Mucosa of stomach (tissue), 1 donor: ENCODE results near the gene MYO1B.

ENCODE experiments used
- H3K27me3 ChIP-seq: one replicate; pipeline ENCODE4 v1.7.0; 2013; ENCODE audit warnings: mild to moderate bottlenecking, low read length; ENCODE audit not compliant: control insufficient read depth, insufficient read depth
- H3K36me3 ChIP-seq: one replicate; pipeline ENCODE4 v1.7.0; 2013; ENCODE audit warnings: low read length; ENCODE audit not compliant: control insufficient read depth, insufficient read depth
- H3K4me1 ChIP-seq: one replicate; pipeline ENCODE4 v1.7.0; 2013; ENCODE audit warnings: mild to moderate bottlenecking, low read length; ENCODE audit not compliant: control insufficient read depth, insufficient read depth
- H3K4me3 ChIP-seq: one replicate; pipeline ENCODE4 v1.7.0; 2013; ENCODE audit warnings: low read length
- H3K9ac ChIP-seq: one replicate; pipeline ENCODE4 v1.7.0; 2013; ENCODE audit warnings: mild to moderate bottlenecking, low read length, moderate library complexity
- H3K9me3 ChIP-seq: one replicate; pipeline ENCODE4 v1.7.0; 2013; ENCODE audit warnings: mild to moderate bottlenecking, low read length, moderate library complexity; ENCODE audit not compliant: control insufficient read depth
- donor health status: Pancreatic carcinoma.

MYO1B gene

DNA sequence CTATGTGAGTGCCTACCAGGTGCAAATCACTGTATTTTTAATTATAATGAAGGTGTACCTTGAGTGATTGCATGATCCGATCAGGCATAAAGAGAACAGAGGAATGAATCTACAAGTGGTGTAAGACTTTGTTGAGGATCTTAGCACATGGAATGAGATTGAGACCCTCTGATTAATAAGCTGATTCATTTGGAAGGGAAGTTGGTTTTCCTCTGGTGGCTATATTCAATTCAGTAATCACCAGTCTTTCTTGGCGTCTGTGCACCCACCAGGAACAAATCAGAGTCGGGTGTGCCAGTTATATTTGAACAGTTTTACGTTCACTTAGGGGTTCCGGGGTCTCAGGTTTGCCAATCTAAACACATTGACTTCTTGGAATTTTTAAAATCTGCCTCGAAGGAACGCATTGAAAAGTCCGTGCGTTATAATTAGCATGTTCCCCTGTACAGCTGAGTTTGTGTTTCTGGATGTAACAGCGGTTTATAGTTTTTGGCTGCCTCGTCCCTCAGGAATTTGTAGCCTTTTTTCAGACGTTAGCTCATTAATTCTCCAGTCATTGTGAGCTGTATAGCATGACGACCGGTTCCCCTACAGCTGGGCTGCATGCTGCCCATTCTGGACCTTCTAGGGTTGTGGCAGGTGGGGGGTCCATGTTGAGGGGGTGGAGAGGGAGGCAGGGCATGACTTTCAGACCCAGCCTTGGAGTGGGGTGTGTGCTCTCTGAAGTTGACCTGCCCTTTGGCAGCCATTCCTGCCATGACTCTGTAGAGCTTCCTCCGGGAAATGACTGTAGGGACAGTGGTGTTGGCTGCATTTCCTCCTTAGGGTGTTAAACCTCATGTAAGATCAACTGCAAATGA lies 20.3 kb downstream of the MYO1B start:
- no peaks in the 10 kb centered on the region for H3K36me3 ChIP-seq
- H3K9me3 ChIP-seq: no peaks in the 10 kb centered on the region
- H3K4me3 ChIP-seq: no peak overlapping the region
- peaks cover 6% of the 10 kb centered on the region for H3K4me1 ChIP-seq
- H3K27me3 ChIP-seq: no peaks in the 10 kb centered on the region
- H3K9ac ChIP-seq: no peak overlapping the region

DNA sequence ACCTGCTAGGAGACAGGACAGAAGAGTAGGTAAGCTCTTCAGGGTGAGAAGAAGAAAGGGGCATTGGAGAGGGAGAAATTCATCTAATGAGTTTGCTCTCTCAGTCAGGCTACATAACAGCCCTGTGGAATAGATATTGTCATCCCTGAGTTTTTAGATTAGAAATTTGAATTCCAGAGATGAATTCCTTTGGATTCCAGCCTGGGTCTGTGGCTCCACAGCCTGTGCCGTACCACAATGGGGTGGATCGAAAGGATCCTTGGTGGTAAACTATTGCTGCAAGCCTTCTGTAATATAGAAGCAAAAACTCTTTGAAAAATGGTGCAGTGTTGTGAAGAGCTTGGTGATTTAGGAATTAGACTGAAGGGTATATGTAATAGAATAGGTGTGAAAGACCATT lies 21.0 kb downstream of the MYO1B start:
- no peaks in the 10 kb centered on the region for H3K27me3 ChIP-seq
- no peak overlapping the region for H3K4me3 ChIP-seq
- no peaks in the 10 kb centered on the region for H3K9me3 ChIP-seq
- H3K4me1 ChIP-seq: peaks cover 6% of the 10 kb centered on the region
- H3K36me3 ChIP-seq: no peaks in the 10 kb centered on the region
- H3K9ac ChIP-seq: no peak overlapping the region

DNA sequence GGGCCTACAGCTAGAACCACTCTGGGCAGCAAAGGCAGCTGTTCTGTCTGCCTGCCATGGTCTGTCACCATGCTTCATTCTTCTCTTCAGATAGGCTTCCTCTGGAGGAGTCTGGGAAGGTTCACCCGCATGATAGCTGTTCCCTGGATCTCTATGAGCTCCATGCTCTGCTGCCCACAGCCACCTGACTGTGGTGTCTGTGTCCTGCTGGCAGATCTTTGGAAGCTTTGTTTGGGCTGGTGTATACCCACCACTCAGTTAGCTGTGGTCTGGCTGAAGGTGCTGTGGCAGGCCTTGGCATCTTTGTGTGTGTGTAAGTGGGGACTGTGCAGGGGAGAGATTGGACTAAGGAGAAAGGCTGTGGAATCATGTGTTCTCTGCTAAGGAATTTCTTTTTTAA lies 23.4 kb downstream of the MYO1B start:
- Histone ChIP-seq H3K9me3 (no peaks in the 10 kb centered on the region), H3K9ac (no peak overlapping the region), H3K4me1 (no peaks in the 10 kb centered on the region), H3K4me3 (no peak overlapping the region), H3K36me3 (no peaks in the 10 kb centered on the region), H3K27me3 (no peaks in the 10 kb centered on the region)

DNA sequence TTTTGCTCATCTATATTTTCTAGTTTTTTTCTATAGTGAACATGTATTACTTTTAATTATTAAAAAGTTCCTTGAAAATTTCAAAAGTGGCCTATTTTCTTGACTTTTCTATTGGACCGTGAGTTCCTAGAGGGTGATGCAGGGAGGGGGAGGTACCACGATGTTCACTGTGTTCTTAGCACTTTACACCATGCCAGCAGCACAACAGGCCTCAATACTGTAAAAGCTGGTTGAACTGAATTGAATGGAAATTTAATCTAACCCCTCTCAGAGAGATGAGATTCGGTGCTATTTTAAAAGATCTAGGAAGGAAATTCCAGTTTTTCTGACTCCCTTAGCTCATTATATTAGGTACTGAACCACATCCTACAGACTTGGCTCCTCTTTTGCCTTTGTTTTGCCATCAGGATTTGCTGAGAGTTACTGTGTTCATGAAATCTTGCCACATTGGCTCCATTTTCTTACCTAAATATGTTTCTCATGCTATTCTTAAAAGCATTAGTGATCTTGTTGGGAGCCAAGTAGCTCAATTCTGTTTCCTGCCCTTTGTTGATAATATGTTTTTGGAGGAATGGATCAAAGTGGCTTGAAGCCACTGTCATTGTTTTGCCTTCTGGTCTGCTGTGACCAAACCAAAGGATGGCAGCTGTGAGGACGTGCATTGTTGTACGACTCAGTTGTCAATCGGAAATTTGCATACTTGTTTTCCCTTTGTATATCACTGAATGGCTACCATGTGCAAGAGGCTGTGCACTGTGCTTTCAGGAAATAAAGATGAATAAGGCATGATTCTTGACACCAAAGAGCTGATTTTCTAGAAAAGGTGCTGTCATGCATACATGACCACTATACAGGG lies 25.3 kb downstream of the MYO1B start:
- H3K27me3 ChIP-seq: no peaks in the 10 kb centered on the region
- H3K4me1 ChIP-seq: no peaks in the 10 kb centered on the region
- H3K4me3 ChIP-seq: no peak overlapping the region
- H3K9me3 ChIP-seq: no peaks in the 10 kb centered on the region
- H3K36me3 ChIP-seq: no peaks in the 10 kb centered on the region
- H3K9ac ChIP-seq: no peak overlapping the region

DNA sequence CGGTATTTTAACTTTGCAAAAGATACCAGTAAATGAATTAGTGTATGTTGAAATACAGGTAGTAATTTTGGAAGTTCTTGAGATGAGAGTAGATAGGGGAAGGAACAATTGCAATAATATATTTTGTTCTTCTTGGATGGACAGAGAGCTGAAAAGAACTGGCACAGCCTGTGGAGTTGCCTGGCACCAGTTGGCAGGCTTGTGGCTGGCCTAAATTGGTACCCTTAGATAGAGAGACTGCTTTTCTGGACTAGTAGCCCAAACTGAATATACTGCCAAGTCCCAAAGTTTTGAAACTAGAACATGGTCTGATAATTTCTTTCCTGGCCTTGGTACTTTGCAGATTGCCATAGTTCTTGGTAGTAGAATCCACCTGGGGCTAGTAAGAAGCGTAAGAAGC lies 26.9 kb downstream of the MYO1B start:
- no peaks in the 10 kb centered on the region for H3K9me3 ChIP-seq
- no peak overlapping the region for H3K4me3 ChIP-seq
- no peaks in the 10 kb centered on the region for H3K4me1 ChIP-seq
- H3K36me3 ChIP-seq: no peaks in the 10 kb centered on the region
- H3K27me3 ChIP-seq: no peaks in the 10 kb centered on the region
- H3K9ac ChIP-seq: no peak overlapping the region

DNA sequence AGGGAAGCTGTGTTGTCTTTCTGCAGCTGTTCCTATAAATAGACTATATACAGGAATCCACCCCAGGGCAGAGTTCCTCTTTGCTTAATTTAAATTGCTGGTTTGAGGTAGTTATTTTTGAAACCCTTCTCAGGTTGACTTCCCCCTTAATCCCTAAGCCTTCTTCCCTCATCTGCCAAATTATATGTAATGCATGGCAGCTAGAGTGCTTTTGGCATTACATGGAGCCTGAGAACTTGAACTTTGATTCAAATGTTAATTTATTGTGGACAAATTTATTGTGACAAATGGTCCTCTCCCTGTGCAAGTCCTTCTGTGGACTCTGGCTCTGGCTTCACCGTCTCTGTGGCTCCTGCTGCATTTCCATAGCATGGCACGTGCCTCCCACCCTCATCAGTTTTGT lies 29.2 kb downstream of the MYO1B start:
- Histone ChIP-seq H3K4me3 (no peak overlapping the region), H3K36me3 (no peaks in the 10 kb centered on the region), H3K9ac (no peak overlapping the region), H3K27me3 (no peaks in the 10 kb centered on the region), H3K4me1 (no peaks in the 10 kb centered on the region), H3K9me3 (no peaks in the 10 kb centered on the region)

DNA sequence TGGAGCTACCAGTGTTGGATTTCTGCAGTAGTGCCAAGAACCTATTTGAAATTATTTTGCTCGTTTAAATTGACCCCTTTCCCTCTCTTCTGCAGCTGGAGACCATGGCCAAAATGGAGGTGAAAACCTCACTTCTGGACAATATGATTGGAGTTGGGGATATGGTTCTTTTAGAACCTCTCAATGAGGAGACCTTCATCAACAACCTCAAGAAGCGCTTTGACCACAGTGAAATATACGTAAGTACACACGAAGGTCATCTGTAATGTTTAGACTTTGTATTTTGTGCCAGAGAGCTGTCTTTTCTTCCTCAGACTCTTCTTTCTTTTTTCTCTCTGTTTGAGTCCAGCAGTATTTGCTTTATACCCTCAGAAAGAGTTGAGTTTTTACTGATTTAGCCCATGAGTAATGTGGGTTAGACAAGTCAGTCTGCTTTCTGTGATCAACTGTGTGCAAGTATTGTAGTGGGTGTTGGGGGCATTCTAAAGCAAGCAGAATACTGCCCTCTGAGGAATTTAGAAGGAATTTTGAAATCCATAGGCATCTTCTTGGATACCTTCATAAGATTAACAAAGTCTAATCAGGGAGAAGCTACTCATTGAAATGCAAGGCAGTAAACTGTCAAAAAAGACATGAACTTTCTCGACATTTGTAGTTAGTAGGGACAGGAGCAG lies 31.7 kb downstream of the MYO1B start:
- H3K9ac ChIP-seq: no peak overlapping the region
- H3K4me3 ChIP-seq: no peak overlapping the region
- H3K9me3 ChIP-seq: no peaks in the 10 kb centered on the region
- H3K36me3 ChIP-seq: no peaks in the 10 kb centered on the region
- H3K4me1 ChIP-seq: no peaks in the 10 kb centered on the region
- no peaks in the 10 kb centered on the region for H3K27me3 ChIP-seq

DNA sequence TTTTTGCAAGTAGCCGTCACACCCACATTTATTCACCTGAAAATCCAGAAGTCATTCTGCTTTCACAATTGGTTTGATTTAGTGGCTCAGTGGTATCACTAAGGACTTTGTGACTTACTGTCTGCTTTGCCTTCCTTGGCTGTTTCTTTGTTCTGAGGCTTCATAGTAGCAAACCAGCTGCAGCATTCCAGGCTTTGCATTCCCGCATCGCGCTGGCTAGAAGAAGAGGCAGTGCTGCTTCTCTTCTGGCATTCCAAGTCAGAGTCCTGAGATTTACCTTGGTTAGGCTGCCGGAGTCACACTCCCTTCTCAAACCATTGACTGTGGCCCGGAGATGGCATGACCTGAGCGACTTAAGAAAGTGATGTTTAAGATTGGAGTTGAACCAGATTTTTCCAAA lies 35.1 kb downstream of the MYO1B start:
- H3K4me1 ChIP-seq: no peaks in the 10 kb centered on the region
- no peak overlapping the region for H3K4me3 ChIP-seq
- H3K27me3 ChIP-seq: no peaks in the 10 kb centered on the region
- no peaks in the 10 kb centered on the region for H3K36me3 ChIP-seq
- H3K9ac ChIP-seq: no peak overlapping the region
- no peaks in the 10 kb centered on the region for H3K9me3 ChIP-seq

DNA sequence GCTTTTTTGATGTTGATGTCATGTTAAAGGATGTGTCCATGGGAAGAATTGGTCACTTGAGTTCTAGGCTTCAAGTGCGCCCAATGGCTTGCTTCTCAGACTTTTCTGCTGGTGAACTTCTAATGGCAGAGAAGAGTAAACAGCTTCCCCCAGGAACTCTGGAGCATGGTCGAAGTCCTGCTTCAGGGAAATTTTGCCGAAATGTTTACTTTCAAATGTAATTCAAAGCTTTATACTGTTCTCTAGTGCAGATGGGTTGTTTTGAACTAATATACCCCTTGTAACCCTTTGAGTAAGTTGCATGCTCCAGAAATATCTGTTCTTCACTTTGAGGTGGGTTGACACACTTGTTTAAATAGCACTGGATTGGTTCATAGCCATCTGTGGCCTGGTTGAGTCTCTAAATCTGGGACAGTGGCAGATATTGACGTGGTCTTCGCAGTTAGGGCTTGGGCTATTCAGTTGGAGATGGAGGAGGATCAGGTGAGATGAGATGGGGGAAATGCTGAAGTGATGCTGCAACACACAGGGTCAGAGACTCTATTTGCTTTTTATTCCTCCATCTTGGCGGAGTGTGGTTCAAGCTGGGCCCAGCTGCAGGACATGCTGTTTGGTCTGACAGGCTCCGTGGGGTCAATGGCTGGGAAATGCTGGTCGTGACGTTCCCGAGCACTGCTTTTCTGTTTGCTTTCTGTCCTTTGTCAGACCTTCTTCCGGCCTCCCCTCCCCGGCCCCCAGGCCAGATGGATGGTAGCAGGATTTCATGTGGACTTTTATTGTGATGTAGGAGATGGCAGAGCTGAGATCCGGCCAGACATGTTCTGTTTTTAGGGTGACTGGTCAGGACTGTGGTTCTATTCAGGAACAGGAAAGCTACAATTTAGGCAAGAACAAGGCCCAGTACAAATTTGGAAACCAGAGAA lies 35.9 kb downstream of the MYO1B start:
- no peak overlapping the region for H3K9ac ChIP-seq

DNA sequence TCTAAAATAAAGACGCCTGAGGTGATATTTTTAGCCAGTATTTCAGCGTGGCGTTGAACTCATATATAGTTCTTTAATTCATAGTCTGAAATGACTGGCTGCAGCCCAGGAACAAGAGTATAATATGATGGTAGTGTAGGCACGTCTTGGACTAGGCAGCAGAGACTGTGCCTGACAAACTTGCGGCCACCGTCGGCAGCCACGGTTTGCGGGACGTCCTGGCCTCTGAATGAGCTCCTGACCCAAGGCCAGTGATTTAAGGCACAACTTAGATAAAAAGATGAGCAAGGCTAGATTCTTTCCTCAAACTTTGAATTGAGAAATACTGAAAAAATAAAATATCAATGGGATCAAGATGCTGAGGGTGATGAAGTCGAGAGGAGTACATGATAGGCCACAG lies 40.0 kb downstream of the MYO1B start:
- no peaks in the 10 kb centered on the region for H3K27me3 ChIP-seq
- no peaks in the 10 kb centered on the region for H3K9me3 ChIP-seq
- no peaks in the 10 kb centered on the region for H3K4me1 ChIP-seq

More for the DNA sequence above, 35.9 kb downstream of the MYO1B start:
- H3K36me3 ChIP-seq: no peaks in the 10 kb centered on the region
- H3K4me1 ChIP-seq: no peaks in the 10 kb centered on the region
- no peak overlapping the region for H3K4me3 ChIP-seq
- no peaks in the 10 kb centered on the region for H3K9me3 ChIP-seq
- H3K27me3 ChIP-seq: no peaks in the 10 kb centered on the region

DNA sequence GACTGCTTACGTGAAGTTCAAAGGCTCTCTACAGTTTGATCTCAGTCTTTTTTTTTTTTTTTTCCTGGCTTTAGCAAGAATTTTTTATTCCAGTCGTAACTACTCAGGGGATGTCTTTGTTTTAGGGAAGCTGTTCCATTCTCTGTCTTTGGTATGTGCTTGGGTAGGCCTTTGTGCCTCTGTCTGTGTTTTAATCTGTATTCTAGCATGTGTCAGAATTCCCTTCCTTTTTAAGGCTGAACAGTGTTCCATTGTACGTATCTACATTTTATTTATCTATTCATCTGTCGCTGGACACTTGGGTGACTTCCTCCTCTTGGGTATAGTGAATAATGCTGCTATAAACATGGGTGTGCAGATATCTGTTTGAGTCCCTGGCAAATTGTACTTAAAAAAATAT lies 42.6 kb downstream of the MYO1B start:
- Histone ChIP-seq H3K9ac (no peak overlapping the region), H3K4me3 (no peak overlapping the region), H3K36me3 (no peaks in the 10 kb centered on the region), H3K4me1 (no peaks in the 10 kb centered on the region), H3K27me3 (no peaks in the 10 kb centered on the region), H3K9me3 (no peaks in the 10 kb centered on the region)

More for the DNA sequence above, 40.0 kb downstream of the MYO1B start:
- Histone ChIP-seq H3K36me3 (no peaks in the 10 kb centered on the region), H3K9ac (no peak overlapping the region), H3K4me3 (no peak overlapping the region)
